Fibroblast of skin of left biceps (primary cell): ENCODE data around the gene SCNN1G.
A peak's percentile ranks its signal among the peaks of the same experiment; 100 is the strongest.
"Not testable (repeated sequence)": the region's sequence is repeated elsewhere in the genome, so short reads cannot be mapped to it uniquely, and the experiment has no call there.

Experiments used
- DNase-seq, 2 experiments: peaks; one replicate each; pipeline ENCODE4 v3.0.0-alpha.2; 2013; ENCODE audit warnings: low read depth in 2 of 2

Gene SCNN1G

GRCh38 chr16:23182679-23183542, at the start of gene SCNN1G:
TSS of gene SCNN1G (plus strand) at chr16:23182745. CDS start at chr16:23186272, 3,527 bp downstream.
- no peak for DNase-seq

GRCh38 chr16:23132775-23133463, 49.6 kb upstream of the SCNN1G start:
- no peak for DNase-seq

- no peak for DNase-seq
These were observed 48.3 kb upstream of the SCNN1G start for GRCh38 chr16:23134274-23134673.

- DNase-seq, result no peak
These were observed 45.3 kb upstream of the SCNN1G start for GRCh38 chr16:23137256-23137655.

GRCh38 chr16:23137818-23138217, 44.7 kb upstream of the SCNN1G start:
- no peak for DNase-seq

- DNase-seq, result no peak
These were observed 42.4 kb upstream of the SCNN1G start for GRCh38 chr16:23140107-23140506.

DNA sequence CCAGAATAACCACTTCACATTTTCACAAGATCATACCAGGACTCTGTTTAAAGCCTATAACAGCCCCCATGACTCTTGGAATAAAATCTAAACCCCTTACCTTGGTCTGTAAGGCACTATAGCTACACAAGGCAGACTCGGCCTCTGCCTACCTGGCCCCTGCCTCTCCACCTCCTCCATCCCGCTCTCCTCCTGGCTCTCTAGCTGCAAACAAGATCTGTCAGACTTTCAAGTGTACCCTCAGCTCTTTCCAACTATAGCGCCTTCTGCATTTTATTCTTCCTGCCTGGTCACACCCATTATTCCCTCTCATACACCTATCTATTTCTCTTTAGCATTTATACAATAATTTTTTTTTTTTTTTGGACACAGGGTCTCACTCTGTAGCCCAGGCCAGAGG, 41.5 kb upstream of the SCNN1G start:
- no peak for DNase-seq

GRCh38 chr16:23141500-23141899, 41.0 kb upstream of the SCNN1G start:
- no peak for DNase-seq

GRCh38 chr16:23141959-23142740, 40.4 kb upstream of the SCNN1G start:
- no peak for DNase-seq

DNA sequence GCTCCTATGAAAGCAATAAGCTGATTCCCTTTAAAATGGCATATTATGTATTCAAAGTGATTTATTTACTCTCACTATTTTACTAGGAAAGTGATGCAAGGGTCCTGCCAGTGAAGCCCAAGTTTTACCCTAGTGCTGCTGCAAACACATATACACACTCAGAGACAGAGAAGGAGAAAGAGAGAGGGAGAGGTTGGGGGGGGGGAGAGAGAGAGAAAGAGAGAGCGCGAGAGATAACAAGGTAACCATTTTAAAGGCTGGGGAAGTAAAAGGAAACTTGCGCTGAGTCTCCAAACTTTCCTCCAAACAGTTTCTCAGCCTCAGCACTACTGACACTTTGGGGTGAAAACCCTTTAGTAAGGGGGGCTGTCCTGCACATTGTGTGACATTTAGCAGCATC, 39.2 kb upstream of the SCNN1G start:
- DNase-seq, result no peak

DNA sequence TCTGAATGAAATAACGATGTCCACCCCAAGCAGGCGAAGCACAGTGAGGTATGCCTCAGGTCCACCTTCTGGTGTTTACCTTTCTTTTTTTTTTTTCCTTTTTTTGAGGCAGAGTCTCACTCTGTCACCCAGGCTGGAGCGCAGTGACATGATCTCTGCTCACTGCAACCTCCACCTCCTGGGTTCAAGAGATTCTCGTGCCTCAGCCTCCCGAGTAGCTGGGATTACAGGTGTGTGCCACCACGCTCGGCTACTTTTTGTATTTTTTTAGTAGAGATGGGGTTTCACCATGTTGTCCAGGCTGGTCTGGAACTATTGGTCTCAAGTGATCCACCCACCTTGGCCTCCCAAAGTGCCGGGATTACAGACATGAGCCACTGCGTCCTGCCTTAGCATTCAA, 38.2 kb upstream of the SCNN1G start:
- DNase-seq, result not testable (repeated sequence)

DNA sequence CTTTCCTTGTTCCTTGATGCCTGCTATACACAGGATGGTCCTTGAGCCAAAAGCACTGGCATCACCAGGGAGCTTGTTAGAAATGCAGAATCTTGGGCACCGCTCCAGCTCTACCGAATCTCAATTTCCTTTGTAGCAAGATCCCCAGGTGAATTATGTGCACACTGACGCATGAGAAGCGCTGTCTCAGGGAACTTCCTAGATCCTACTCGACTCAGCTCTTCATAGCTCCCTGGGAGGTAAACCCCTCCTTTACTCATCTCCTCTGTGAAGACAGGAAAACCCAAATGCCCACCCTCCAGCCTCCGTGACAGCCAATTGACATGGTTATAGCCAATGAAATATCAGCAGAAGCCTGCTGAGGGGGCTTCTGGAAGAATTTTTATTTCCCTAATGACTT, 37.4 kb upstream of the SCNN1G start:
- DNase-seq, result no peak

DNA sequence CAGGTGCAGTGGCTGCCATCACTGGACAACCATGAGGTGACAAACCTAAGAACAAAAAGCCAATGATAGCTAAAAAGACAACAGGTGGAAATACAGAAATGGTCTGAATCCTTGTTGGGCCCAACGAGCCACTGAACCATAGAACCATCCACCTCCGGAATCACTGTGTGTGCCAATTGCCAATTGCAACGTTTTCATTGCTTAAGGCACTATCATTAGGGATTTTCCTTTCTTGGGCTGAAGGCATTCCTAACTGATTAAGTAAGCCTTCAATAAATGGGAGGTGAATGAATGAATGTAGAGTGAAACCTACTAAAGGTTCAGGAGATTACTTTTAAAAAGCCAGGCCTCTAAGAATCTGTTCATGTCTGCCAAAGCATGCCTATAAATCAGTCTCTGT, 36.9 kb upstream of the SCNN1G start:
- no peak for DNase-seq

GRCh38 chr16:23146877-23147601, 35.5 kb upstream of the SCNN1G start:
- no peak for DNase-seq

DNA sequence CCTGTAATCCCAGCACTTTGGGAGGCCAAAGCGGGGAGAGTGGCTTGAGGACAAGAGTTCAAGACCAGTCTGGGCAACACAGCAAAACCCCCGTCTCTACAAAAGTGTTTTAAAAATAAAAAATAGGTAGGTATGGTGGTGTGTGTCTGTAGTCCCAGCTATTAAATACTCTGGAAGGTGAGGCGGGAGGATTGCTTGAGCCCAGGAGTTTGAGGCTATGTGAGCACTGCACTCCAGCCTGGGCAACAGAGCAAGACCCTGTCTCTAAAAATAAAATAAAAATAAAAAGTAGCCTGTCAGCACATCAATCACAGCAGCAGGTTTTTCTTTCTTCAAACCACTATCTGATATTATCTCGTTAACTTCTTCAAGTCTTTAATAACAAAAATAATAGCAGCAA, 34.9 kb upstream of the SCNN1G start:
- DNase-seq, result no peak

- no peak for DNase-seq
These were observed 34.4 kb upstream of the SCNN1G start for GRCh38 chr16:23148166-23148512.

GRCh38 chr16:23148513-23149266, 33.9 kb upstream of the SCNN1G start:
- DNase-seq, result no peak

DNA sequence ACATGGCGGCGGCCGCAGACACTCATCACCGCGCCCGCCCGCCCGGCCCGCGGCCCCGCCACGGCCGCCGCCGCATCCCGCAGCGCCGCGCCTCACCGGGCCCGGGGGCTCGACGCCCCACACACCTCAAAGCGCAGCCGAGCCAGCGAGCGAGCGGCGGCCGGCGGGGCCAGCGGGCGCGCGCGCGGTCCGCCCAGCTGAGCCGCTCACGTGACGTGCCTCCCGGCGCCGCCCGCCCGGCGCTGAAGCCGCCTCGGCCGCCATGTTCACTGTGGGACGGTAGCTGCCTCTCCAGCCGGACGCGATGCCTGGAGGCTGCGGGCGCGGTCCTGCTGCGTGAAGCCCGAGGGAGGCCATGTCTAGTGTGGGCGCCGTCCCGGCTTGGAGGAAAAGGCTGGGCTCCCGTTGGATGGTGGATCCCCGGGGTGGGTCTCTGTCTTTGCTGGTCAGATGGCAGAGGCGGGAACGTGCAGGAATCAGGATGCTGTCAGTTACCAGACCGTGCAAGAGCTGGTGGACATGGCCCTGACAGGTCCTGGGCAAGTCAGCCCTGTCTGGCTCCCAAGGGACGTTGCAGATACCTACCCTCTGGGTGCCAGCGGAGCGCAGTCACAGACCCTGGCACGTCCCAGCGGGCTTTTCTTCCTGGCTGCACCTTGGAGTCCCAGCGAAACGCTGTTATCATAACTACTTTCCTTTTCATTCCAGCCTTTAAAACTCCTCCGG, 33.1 kb upstream of the SCNN1G start, which contains the start of gene USP31:
USP31 (minus strand) TSS at position 186 of the 726 bp plus-strand sequence; CDS start at position 4, 182 bp downstream.
- peak; percentile 83 to 85 for DNase-seq

GRCh38 chr16:23149993-23150364, 32.6 kb upstream of the SCNN1G start:
- no peak for DNase-seq
